SK-N-SH (cell line): Measurements from ENCODE around the gene PRKCD. TPM values are rescaled to one million over a fixed set of nuclear protein-coding genes. Genes with fewer than 3 reads are reported as not detected.

Experiments
- CTCF ChIA-PET: fragments of 300-600, 350-600 bp; formaldehyde crosslinking; extraction: SDS; loops from one replicate; lab custom pipeline; 2021; lab: Yijun Ruan, JAX
- POLR2A ChIA-PET: fragments of 350-600 bp; sonication (Branson Sonifier 250); formaldehyde crosslinking; extraction: SDS; loops from one replicate; lab custom pipeline; 2020; ENCODE audit warnings: antibody characterized with exemption, inconsistent platforms; lab: Yijun Ruan, JAX
- DNase-seq: peaks from one replicate; pipeline ENCODE4 v3.0.0; 2012
- H2AFZ ChIP-seq: fragments of 200-600 bp; sonication (generic); 2 replicates; pipeline ENCODE4 v1.8.1; 2016; ENCODE audit warnings: antibody characterized with exemption, mild to moderate bottlenecking, low read depth
- H3F3A ChIP-seq: fragments of 200-600 bp; sonication (generic); replicated peaks from 2 replicates; pipeline ENCODE3; 2016; ENCODE audit warnings: antibody characterized with exemption, mild to moderate bottlenecking; ENCODE audit not compliant: insufficient read depth
- H3K27ac ChIP-seq, 2 experiments: fragments of 200-500 bp in 1 of 2; fragments of 200-600 bp in 1 of 2; sonication (Bioruptor generic) in 1 of 2; sonication (generic), shearing (Covaris generic) in 1 of 2; 2 replicates each; pipeline versions ENCODE4 v1.5.1 to v1.6.1; 2014 to 2016; ENCODE audit warnings: low read depth in 2 of 2, inconsistent platforms in 1 of 2, low read length in 1 of 2, mild to moderate bottlenecking in 1 of 2, mixed read lengths in 1 of 2
- H3K27me3 ChIP-seq: fragments of 200-600 bp; sonication (generic), shearing (Covaris generic); 2 replicates; pipeline ENCODE4 v1.6.1; 2016; ENCODE audit warnings: mixed run types; ENCODE audit not compliant: insufficient read depth
- H3K36me3 ChIP-seq, 2 experiments: fragments of 200-500 bp in 1 of 2; fragments of 200-600 bp in 1 of 2; sonication (Bioruptor generic) in 1 of 2; sonication (generic) in 1 of 2; replicated peaks in 1 of 2; 2 replicates each; pipeline versions ENCODE3 to v1.5.1; 2014 to 2016; ENCODE audit warnings: low read length in 1 of 2, mild to moderate bottlenecking in 1 of 2; ENCODE audit not compliant: insufficient read depth in 2 of 2, control insufficient read depth in 1 of 2
- H3K4me1 ChIP-seq, 2 experiments: fragments of 200-500 bp in 1 of 2; fragments of 200-600 bp in 1 of 2; sonication (Bioruptor generic) in 1 of 2; sonication (generic), shearing (Covaris generic) in 1 of 2; 2 replicates each; pipeline versions ENCODE4 v1.5.1 to v1.6.1; 2014 to 2016; ENCODE audit warnings: low read depth in 1 of 2, low read length in 1 of 2, mixed run types in 1 of 2; ENCODE audit not compliant: insufficient read depth in 2 of 2, control insufficient read depth in 1 of 2
- H3K4me2 ChIP-seq: fragments of 200-600 bp; sonication (generic), shearing (Covaris generic); 2 replicates; pipeline ENCODE4 v1.6.1; 2017; ENCODE audit warnings: mixed run types
- H3K4me3 ChIP-seq, 2 experiments: fragments of 200-500 bp in 1 of 2; fragments of 200-600 bp in 1 of 2; sonication (Bioruptor generic) in 1 of 2; sonication (generic), shearing (Covaris generic) in 1 of 2; 2 replicates each; pipeline versions ENCODE4 v1.5.1 to v1.8.1; 2014 to 2016; ENCODE audit warnings: low read depth in 2 of 2, inconsistent platforms in 1 of 2, low read length in 1 of 2, mild to moderate bottlenecking in 1 of 2, mixed read lengths in 1 of 2, moderate library complexity in 1 of 2
- H3K79me2 ChIP-seq: fragments of 200-600 bp; sonication (generic); 2 replicates; pipeline ENCODE4 v1.8.1; 2017; ENCODE audit warnings: mild to moderate bottlenecking; ENCODE audit not compliant: insufficient read depth
- H3K9ac ChIP-seq: fragments of 200-600 bp; sonication (generic); 2 replicates; pipeline ENCODE4 v1.6.1; 2017; ENCODE audit warnings: mixed run types
- H3K9me2 ChIP-seq: fragments of 200-600 bp; sonication (generic); 2 replicates; pipeline ENCODE4 v1.6.1; 2017; ENCODE audit warnings: mixed run types
- H3K9me3 ChIP-seq: fragments of 200-600 bp; sonication (generic); 2 replicates; pipeline ENCODE4 v1.6.1; 2017; ENCODE audit warnings: mixed run types, mild to moderate bottlenecking, moderate library complexity
- H4K20me1 ChIP-seq: fragments of 200-600 bp; sonication (generic); 2 replicates; pipeline ENCODE4 v1.6.1; 2017; ENCODE audit warnings: mild to moderate bottlenecking, mixed run types; ENCODE audit not compliant: insufficient read depth
- ELF1 ChIP-seq: IDR thresholded peaks from 2 replicates; pipeline ENCODE4 v1.4.0; 2012
- EZH2phosphoT487 ChIP-seq: fragments of 200-600 bp; sonication (generic); IDR thresholded peaks from 2 replicates; pipeline ENCODE4 v1.6.1; 2017; ENCODE audit warnings: low read depth, mixed run types, mild to moderate bottlenecking, antibody characterized with exemption, moderate library complexity, borderline replicate concordance
- FOXM1 ChIP-seq: IDR thresholded peaks from 2 replicates; pipeline ENCODE4 v1.4.0; 2012; ENCODE audit warnings: low read depth, mild to moderate bottlenecking
- GATA2 ChIP-seq: sonication (generic); formaldehyde crosslinking; IDR thresholded peaks from 2 replicates; pipeline ENCODE4 v1.5.0; 2020; ENCODE audit warnings: mild to moderate bottlenecking, missing genetic modification reagents
- JUND ChIP-seq: IDR thresholded peaks from 2 replicates; pipeline ENCODE4 v1.4.0; 2012
- MEF2A ChIP-seq: IDR thresholded peaks from 2 replicates; pipeline ENCODE4 v1.4.0; 2012; ENCODE audit warnings: low read depth, borderline replicate concordance
- MXI1 ChIP-seq: IDR thresholded peaks from 2 replicates; pipeline ENCODE4 v1.6.1; 2012; ENCODE audit warnings: mild to moderate bottlenecking, low read depth, low read length, improper control_type of control experiment
- NFIC ChIP-seq: IDR thresholded peaks from 2 replicates; pipeline ENCODE4 v1.4.0; 2012; ENCODE audit warnings: borderline replicate concordance
- RAD21 ChIP-seq: IDR thresholded peaks from 2 replicates; pipeline ENCODE4 v1.6.1; 2012; ENCODE audit warnings: mild to moderate bottlenecking, low read length
- RCOR1 ChIP-seq: fragments of 150-350 bp; IDR thresholded peaks from 2 replicates; pipeline ENCODE4 v1.6.1; 2017; ENCODE audit warnings: antibody characterized with exemption, low read length
- RXRA ChIP-seq: IDR thresholded peaks from 2 replicates; pipeline ENCODE4 v1.4.0; 2012; ENCODE audit warnings: low read depth, mild to moderate bottlenecking, borderline replicate concordance
- SIN3A ChIP-seq: IDR thresholded peaks from 2 replicates; pipeline ENCODE4 v1.6.1; 2012; ENCODE audit warnings: low read depth, mild to moderate bottlenecking, low read length, moderate library complexity, borderline replicate concordance
- TAF1 ChIP-seq: IDR thresholded peaks from 2 replicates; pipeline ENCODE4 v1.6.1; 2012; ENCODE audit warnings: low read depth, mild to moderate bottlenecking, low read length, moderate library complexity, borderline replicate concordance
- TCF12 ChIP-seq: IDR thresholded peaks from 2 replicates; pipeline ENCODE4 v1.4.0; 2012
- TEAD4 ChIP-seq: IDR thresholded peaks from 2 replicates; pipeline ENCODE4 v1.4.0; 2012; ENCODE audit warnings: mild to moderate bottlenecking, borderline replicate concordance; ENCODE audit not compliant: insufficient read depth
- YY1 ChIP-seq: IDR thresholded peaks from 2 replicates; pipeline ENCODE4 v1.4.0; 2012; ENCODE audit warnings: low read depth, mild to moderate bottlenecking
- WGBS: methylation state at CpG from one replicate; pipeline ENCODE4 v1.1.6; 2017; ENCODE audit warnings: low lambda C conversion rate; 5-methylcytosine and 5-hydroxymethylcytosine counted together
- polyA plus RNA-seq, 3 experiments: library from polyadenylated mRNA; depleted of rRNA; stranded (reverse); fragments of >200 nt; gene quantifications; 2 replicates each; pipeline ENCODE4 v1.2.3, GENCODE V29; 2012
- TF ChIP-seq, protein P1 (sequence below): IDR thresholded peaks from 2 replicates; pipeline ENCODE4 v1.4.0; 2012; ENCODE audit warnings: low read depth
- TF ChIP-seq, protein P2 (sequence below): IDR thresholded peaks from 2 replicates; pipeline ENCODE4; 2012
- TF ChIP-seq, protein P3 (sequence below): IDR thresholded peaks from 2 replicates; pipeline ENCODE4 v1.4.0; 2012; ENCODE audit warnings: low read depth, borderline replicate concordance
- TF ChIP-seq, protein P4 (sequence below): fragments of 150-350 bp; IDR thresholded peaks from 2 replicates; pipeline ENCODE4 v1.6.1; 2017; ENCODE audit warnings: antibody characterized with exemption, low read length, low read depth, borderline replicate concordance

The PRKCD gene
- polyA plus RNA-seq, 1 of the 3 experiments (the other 2 are of a cell fraction) = 29.0 TPM

DNA sequence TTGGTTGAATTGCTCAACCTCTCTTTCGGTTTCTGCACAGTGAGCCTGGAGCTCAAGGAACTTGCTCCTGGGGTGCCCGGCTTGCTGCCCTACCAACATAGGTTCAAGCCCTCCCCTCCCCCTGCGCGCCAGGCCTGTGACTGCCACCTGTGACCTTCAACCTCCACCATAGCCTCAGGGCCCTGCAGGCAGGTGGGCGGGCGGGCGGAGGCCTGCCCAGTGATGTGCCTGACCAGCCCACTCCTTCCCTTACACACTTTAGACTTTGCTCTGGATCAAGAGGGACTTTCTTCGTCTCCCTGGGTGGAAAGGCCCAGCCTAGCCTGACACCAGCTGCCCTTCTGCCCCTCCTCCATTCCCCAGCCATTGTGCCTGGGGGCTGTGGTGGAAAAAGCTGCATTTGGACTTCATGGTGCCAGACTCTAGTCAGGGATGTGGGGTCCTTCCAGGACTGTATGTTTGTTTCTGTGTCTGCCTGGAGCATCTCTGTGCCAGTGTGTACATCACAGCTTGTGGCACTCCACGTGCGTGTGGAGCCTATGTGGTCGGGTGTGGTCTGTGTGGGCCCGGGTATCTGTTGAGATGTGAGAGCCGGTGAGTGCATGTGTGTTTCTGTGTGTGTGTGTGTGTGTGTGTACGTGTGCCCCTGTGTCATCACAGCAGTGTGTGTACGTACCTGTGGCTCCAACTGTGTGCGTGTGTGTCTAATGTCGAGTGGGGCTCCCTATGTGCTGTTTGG lies 9.5 kb downstream of the PRKCD start (continued):
- TF ChIP-seq, protein P1, sequence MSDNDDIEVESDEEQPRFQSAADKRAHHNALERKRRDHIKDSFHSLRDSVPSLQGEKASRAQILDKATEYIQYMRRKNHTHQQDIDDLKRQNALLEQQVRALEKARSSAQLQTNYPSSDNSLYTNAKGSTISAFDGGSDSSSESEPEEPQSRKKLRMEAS = no peak
- TF ChIP-seq SIN3A (no peak), RAD21 (no peak), MXI1 (no peak), EZH2phosphoT487 (no peak), RCOR1 (no peak), NFIC (no peak)
- TF ChIP-seq, protein P2, sequence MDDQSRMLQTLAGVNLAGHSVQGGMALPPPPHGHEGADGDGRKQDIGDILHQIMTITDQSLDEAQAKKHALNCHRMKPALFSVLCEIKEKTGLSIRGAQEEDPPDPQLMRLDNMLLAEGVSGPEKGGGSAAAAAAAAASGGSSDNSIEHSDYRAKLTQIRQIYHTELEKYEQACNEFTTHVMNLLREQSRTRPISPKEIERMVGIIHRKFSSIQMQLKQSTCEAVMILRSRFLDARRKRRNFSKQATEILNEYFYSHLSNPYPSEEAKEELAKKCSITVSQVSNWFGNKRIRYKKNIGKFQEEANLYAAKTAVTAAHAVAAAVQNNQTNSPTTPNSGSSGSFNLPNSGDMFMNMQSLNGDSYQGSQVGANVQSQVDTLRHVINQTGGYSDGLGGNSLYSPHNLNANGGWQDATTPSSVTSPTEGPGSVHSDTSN = no peak
- TF ChIP-seq, protein P3, sequence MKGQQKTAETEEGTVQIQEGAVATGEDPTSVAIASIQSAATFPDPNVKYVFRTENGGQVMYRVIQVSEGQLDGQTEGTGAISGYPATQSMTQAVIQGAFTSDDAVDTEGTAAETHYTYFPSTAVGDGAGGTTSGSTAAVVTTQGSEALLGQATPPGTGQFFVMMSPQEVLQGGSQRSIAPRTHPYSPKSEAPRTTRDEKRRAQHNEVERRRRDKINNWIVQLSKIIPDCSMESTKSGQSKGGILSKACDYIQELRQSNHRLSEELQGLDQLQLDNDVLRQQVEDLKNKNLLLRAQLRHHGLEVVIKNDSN = no peak

DNA sequence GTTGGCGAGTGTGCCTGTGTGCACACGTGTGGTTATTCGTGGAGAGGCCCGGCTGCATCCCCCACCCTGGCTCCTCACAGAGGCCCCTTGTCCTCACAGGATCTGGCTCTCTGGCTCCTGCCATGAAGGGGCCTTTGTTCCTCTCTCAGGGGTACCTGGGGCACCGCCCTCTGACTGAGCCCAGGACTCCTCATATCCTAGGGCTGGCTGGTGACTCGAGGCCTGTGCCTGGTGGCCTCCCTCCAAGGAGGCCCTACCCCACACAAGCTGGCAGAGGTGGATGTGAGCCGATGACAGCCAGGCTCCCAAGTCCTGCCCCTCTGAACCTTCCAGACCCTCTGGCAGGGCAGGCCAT lies 10.0 kb downstream of the PRKCD start:
- WGBS = 100% methylated on average over 1 of the region's 7 CpGs
- H3K9ac ChIP-seq = no peak overlapping the region
- no peaks in the 10 kb centered on the region for H3F3A ChIP-seq
- H3K27me3 ChIP-seq = no peaks in the 10 kb centered on the region
- peaks cover 0 to 61% of the 10 kb centered on the region in 2 experiments; a peak in 1 of 4 replicates for H3K4me1 ChIP-seq
- H3K9me2 ChIP-seq = no peaks in the 10 kb centered on the region
- no peaks in the 10 kb centered on the region for H3K36me3 ChIP-seq
- no peak for DNase-seq
- no peaks in the 10 kb centered on the region for H3K79me2 ChIP-seq
- CTCF ChIA-PET = interaction anchor here (4.6 kb wide), 1 partner anchor 25 kb away, joined by 23 read pairs; no protein-coding TSS in a partner anchor
- TF ChIP-seq, protein P4, sequence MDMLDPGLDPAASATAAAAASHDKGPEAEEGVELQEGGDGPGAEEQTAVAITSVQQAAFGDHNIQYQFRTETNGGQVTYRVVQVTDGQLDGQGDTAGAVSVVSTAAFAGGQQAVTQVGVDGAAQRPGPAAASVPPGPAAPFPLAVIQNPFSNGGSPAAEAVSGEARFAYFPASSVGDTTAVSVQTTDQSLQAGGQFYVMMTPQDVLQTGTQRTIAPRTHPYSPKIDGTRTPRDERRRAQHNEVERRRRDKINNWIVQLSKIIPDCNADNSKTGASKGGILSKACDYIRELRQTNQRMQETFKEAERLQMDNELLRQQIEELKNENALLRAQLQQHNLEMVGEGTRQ = no peak
- no peak for TF ChIP-seq YY1
- no peak for TF ChIP-seq FOXM1
- TF ChIP-seq TEAD4 = no peak
- no peak for TF ChIP-seq JUND
- no peak for TF ChIP-seq NFIC
- TF ChIP-seq TCF12 = no peak
- TF ChIP-seq MEF2A = no peak
- TF ChIP-seq, protein P1 = no peak
- TF ChIP-seq RCOR1 = no peak
- TF ChIP-seq GATA2 (CRISPR knock-in tag) = no peak
- no peak for TF ChIP-seq TAF1
- no peak for TF ChIP-seq RXRA
- no peak for TF ChIP-seq ELF1
- H3K4me3 ChIP-seq = no peak overlapping the region
- H3K4me2 ChIP-seq = no peak overlapping the region
- no peaks in the 10 kb centered on the region for H3K9me3 ChIP-seq
- POLR2A ChIA-PET = no interaction called here
- H3K27ac ChIP-seq = no peak overlapping the region; a peak in 1 of 4 replicates
- no peak overlapping the region for H2AFZ ChIP-seq
- 0 out of 2 replicates have a peak, but pooled peaks cover 5% of the 10 kb centered on the region for H4K20me1 ChIP-seq
